Measurements from ENCODE around the gene ABR. TPM values are rescaled to one million over a fixed set of nuclear protein-coding genes. Genes with fewer than 3 reads are reported as not detected.

ABR gene
- total and polyA plus RNA-seq, 2 of the 8 experiments (the other 6 are each of a cell fraction or from before 2014, with no cell fraction given): 44.8 to 47.2 TPM

DNA sequence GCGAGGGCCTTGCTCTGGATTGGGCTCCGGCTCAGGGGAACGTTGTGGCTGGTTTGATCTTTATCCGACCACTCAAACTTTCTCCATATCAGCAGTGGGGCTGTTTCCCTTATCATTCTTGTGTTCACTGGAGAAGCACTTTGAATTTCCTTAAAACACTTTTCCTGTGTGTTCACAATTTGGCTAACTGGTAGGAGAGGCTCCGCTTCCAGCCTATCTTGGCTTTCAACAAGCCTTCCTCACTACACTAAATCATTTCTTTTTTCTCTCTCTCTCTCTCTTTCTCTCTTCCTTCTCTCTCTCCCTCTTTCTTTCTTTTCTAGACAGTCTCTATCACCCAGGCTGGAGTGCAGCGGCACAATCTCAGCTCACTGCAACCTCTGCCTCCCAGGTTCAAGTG, 43.0 kb downstream of the ABR start:
- TF ChIP-seq HDAC6 (IDR thresholded peaks at IDR 0.05; ENCODE audit: low read depth, low read length) (no peak), JUN (IDR thresholded peaks at IDR 0.05; ENCODE audit: low read depth, low read length) (no peak), CBX5 (IDR thresholded peaks at IDR 0.05; ENCODE audit: low read depth, low read length) (no peak), TAF1 (IDR thresholded peaks at IDR 0.05; ENCODE audit: low read depth, low read length) (no peak), TAF7 (optimal IDR thresholded peaks at IDR 0.05; ENCODE audit: borderline replicate concordance, low read depth, low read length) (no peak), TCF12 (IDR thresholded peaks at IDR 0.05; ENCODE audit: low read depth, low read length) (no peak), BACH1 (IDR thresholded peaks at IDR 0.05; ENCODE audit: low read length) (no peak)
- TF ChIP-seq, protein P1, sequence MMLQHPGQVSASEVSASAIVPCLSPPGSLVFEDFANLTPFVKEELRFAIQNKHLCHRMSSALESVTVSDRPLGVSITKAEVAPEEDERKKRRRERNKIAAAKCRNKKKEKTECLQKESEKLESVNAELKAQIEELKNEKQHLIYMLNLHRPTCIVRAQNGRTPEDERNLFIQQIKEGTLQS (IDR thresholded peaks at IDR 0.05; ENCODE audit: insufficient read depth, low read depth, low read length): no peak
- TF ChIP-seq, protein P2, sequence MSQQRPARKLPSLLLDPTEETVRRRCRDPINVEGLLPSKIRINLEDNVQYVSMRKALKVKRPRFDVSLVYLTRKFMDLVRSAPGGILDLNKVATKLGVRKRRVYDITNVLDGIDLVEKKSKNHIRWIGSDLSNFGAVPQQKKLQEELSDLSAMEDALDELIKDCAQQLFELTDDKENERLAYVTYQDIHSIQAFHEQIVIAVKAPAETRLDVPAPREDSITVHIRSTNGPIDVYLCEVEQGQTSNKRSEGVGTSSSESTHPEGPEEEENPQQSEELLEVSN (IDR thresholded peaks at IDR 0.05): no peak
- CTCF ChIA-PET (ENCODE audit: partially characterized antibody): interaction anchor here (0.6 to 4.7 kb wide), 5 partner anchors 10 to 50 kb away, joined by 3 to 28 read pairs (median 8); no protein-coding TSS in a partner anchor
- no peak overlapping the region for H3K23ac ChIP-seq (ENCODE audit: insufficient read length)
- H2BK12ac ChIP-seq (ENCODE audit: low read depth, low read length): no peak overlapping the region
- no peak overlapping the region for H2BK120ac ChIP-seq (replicated peaks; ENCODE audit: low read depth, low read length)
- H3K27me3 ChIP-seq (replicated peaks in 1 of 4; ENCODE audit: control insufficient read depth in 3 of 4, extremely low read depth in 1 of 4, insufficient read depth in 3 of 4, low read length in 3 of 4): no peaks in the 10 kb centered on the region
- no peak overlapping the region for H2AFZ ChIP-seq (ENCODE audit: low read length)
- FAIRE-seq (no peak), DNase-seq (ENCODE audit: low read depth in 1 of 2, low spot score in 2 of 2) (no peak)
- H3K4me3 ChIP-seq (ENCODE audit: extremely low read depth in 1 of 4, insufficient read depth in 2 of 4, low read depth in 3 of 4, low read length in 4 of 4): no peak overlapping the region
- POLR2A ChIA-PET (ENCODE audit: partially characterized antibody): interaction anchor here (1.0 kb wide), 1 partner anchor 22 kb away, joined by 3 read pairs; no protein-coding TSS in a partner anchor
- no peak overlapping the region for H2AK5ac ChIP-seq (ENCODE audit: low read depth, low read length)
- H3K18ac ChIP-seq (ENCODE audit: extremely low read depth, low read length): no peak overlapping the region
- no peaks in the 10 kb centered on the region for H3K23me2 ChIP-seq (ENCODE audit: low read depth, low read length)
- no peak overlapping the region for H3K27ac ChIP-seq (ENCODE audit: low read depth, low read length)
- no peaks in the 10 kb centered on the region for H3K36me3 ChIP-seq (ENCODE audit: control insufficient read depth in 2 of 4, insufficient read depth in 4 of 4, low read length in 3 of 4)
- H2BK20ac ChIP-seq (ENCODE audit: low read length): no peak overlapping the region
- H3K4ac ChIP-seq (replicated peaks; ENCODE audit: insufficient read length, low read depth, low read length): no peak overlapping the region
- H2BK15ac ChIP-seq (ENCODE audit: low read length): no peak overlapping the region
- no peaks in the 10 kb centered on the region; a peak in 1 of 4 replicates for H3K9me3 ChIP-seq (ENCODE audit: insufficient read depth in 2 of 2, low read depth in 1 of 2, low read length in 1 of 2)
- no peak overlapping the region for H4K91ac ChIP-seq (replicated peaks; ENCODE audit: insufficient read length, low read length)
- H3K14ac ChIP-seq (ENCODE audit: insufficient read length): no peak overlapping the region
- H3K4me2 ChIP-seq (ENCODE audit: insufficient read depth in 1 of 2, low read depth in 2 of 2, low read length in 2 of 2): no peak overlapping the region
- no peak overlapping the region for H4K8ac ChIP-seq (ENCODE audit: extremely low read depth, insufficient read depth, low read length)
- no peak overlapping the region for H3K9ac ChIP-seq (replicated peaks in 1 of 4; ENCODE audit: extremely low read depth in 1 of 4, low read depth in 3 of 4, low read length in 3 of 4)
- WGBS, 2 experiments (ENCODE audit: extremely low coverage in 1 of 2, insufficient coverage in 1 of 2, insufficient read length in 1 of 2, insufficient replicate concordance in 2 of 2, low coverage in 1 of 2, low lambda C conversion rate in 2 of 2, missing lambda C conversion rate in 1 of 2): 90% methylated on average over 6 of the region's 6 CpGs; no CpG with 5 or more reads in 1 of the 2 experiments
- H4K20me1 ChIP-seq (replicated peaks in 1 of 2; ENCODE audit: control insufficient read depth in 1 of 2, insufficient read depth in 2 of 2, low read length in 2 of 2): no peaks in the 10 kb centered on the region
- H3K79me1 ChIP-seq (ENCODE audit: low read depth, low read length): no peaks in the 10 kb centered on the region
- no peaks in the 10 kb centered on the region for H3K79me2 ChIP-seq (ENCODE audit: control insufficient read depth in 1 of 2, insufficient read depth in 2 of 2, low read length in 2 of 2)
- H3K4me1 ChIP-seq (replicated peaks in 1 of 4; ENCODE audit: control insufficient read depth in 3 of 4, insufficient read depth in 4 of 4, low read length in 3 of 4): no peaks in the 10 kb centered on the region
- H2BK5ac ChIP-seq (ENCODE audit: low read depth, low read length): no peak overlapping the region
- no peak overlapping the region for H4K5ac ChIP-seq (ENCODE audit: insufficient read length, low read depth, low read length)
- H3K56ac ChIP-seq (replicated peaks; ENCODE audit: insufficient read length, low read depth, low read length): no peak overlapping the region
